GM12892 (cell line): ENCODE results near the gene SLC12A1.

Experiments
- POLR2A ChIP-seq: IDR thresholded peaks from 2 replicates; pipeline ENCODE4 v1.6.1; 2011; ENCODE audit warnings: low read depth, low read length, control low read depth
- POLR2AphosphoS5 ChIP-seq: IDR thresholded peaks from 2 replicates; pipeline ENCODE4 v1.6.1; 2011; ENCODE audit warnings: low read depth, low read length, control low read depth
- TAF1 ChIP-seq: IDR thresholded peaks from 2 replicates; pipeline ENCODE4 v1.6.1; 2011; ENCODE audit warnings: low read depth, mild to moderate bottlenecking, control low read depth, low read length, borderline replicate concordance

DNA sequence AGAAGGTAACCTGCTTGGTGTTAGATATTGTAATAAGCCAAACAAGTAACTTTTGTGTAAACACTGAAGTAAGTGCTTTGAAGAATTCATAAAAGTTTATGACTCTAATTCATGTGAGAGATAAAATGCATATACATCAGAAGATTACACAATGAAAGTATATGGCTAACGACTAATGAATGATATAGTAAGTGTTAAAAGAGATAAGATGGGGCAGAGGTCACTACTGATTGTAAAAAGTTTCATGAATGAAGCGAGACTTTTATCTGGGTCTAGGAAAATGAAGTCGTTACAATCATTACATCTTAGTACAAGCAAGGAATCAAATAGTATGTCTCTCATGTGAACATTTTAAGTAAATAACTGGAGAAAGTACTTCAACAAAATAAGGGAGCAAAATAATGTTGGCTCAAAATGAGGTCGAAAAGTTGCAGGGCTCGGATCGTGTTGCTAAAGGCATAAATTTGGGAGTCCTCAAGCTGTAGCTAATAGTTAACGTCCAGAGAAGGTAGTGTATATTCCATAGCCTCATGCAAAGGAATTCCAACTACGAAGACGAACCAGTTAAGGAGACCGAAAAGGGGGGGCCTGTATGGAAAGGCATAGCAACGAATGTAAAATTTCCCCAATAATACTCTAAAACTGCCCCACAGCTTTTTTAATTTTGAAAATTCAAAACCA, 124.1 kb downstream of the SLC12A1 start:
- TF ChIP-seq POLR2A (no peak), POLR2AphosphoS5 (no peak), TAF1 (no peak)
